GM18909 (cell line): ENCODE data around the gene EPB41L1.
A peak's percentile ranks its signal among the peaks of the same experiment; 100 is the strongest.

ENCODE experiments used
- ATAC-seq: cut with Tn5 transposase; IDR thresholded peaks from one replicate; pipeline ENCODE4 v1.9.1; 2021; ENCODE audit warnings: mild to moderate bottlenecking; ENCODE audit not compliant: unreplicated experiment, poor library complexity

EPB41L1 gene

DNA sequence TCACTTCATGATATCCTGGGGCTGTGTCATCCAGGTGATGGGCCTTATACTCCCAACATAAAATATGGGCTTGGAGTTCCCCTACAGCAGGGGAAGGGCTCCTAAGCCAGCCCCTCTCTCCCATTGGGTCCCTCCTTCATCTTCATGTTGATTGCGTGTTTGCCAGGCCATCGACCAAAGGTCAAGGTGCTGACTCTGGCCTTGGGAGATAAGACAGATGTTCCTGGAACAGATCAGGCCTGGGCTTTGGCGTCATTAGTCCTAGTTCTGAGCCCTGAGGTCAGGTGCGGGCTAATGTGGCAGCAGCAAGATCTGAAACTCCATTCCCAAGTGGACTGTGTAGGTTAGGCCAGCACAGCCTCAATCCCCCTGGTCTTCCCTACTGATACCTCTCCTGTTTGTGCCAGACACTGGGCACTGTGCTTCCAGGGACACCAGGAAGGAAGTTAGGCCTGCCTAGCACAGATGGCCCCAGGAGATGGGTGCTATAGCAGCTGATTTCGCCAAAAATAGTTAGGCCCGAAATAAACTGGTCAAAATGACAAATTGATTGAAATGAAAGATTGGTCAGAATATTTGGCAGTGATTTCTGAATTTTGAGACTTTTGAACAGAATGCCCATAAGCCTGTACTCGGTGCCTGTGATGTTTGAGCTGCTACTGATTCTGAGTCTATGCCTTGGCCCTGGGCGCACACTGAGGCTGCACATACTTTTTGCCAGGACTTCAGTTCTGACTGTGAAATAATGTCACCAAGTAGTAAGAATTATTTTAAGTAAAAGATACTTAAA is 28.8 kb downstream of the EPB41L1 start:
- no peak for ATAC-seq

DNA sequence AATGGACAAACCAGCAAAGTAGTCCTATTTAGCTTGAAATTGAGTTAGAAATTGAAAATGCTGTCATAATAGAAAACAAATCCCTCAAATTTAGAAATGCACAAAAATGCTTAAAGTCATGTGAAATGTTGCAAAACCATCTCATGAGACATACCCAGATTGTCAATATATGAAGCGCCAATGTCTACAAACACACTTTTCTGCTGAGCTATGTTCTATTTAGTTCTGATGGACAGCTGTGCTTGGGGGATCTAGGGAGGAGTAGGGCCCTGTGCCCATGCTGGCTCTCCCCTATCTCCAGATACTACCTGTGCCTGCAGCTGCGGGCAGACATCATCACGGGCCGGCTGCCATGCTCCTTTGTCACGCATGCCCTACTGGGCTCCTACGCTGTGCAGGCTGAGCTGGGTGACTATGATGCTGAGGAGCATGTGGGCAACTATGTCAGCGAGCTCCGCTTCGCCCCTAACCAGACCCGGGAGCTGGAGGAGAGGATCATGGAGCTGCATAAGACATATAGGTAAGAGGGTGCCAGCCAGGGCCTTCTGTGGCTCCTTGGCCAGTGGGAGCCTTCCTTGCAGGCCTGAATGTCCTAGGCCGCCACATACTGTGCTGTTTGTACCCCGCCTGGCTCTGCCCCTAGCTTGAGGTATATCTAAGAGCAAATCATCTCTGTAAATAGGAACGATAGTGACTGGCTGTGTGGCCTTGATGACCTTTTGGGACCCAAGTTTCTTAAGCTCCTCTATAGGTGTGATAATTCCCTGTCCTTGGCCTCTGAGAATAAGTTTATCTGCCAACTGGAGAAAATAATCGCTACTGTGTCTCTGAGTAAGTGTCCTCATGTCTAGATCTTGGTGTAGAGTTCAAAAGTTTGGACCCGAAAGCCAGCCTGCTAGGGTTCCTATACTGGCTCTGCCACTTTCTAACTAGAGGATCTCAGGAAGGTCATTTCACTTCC is 30.6 kb downstream of the EPB41L1 start:
- no peak for ATAC-seq

DNA sequence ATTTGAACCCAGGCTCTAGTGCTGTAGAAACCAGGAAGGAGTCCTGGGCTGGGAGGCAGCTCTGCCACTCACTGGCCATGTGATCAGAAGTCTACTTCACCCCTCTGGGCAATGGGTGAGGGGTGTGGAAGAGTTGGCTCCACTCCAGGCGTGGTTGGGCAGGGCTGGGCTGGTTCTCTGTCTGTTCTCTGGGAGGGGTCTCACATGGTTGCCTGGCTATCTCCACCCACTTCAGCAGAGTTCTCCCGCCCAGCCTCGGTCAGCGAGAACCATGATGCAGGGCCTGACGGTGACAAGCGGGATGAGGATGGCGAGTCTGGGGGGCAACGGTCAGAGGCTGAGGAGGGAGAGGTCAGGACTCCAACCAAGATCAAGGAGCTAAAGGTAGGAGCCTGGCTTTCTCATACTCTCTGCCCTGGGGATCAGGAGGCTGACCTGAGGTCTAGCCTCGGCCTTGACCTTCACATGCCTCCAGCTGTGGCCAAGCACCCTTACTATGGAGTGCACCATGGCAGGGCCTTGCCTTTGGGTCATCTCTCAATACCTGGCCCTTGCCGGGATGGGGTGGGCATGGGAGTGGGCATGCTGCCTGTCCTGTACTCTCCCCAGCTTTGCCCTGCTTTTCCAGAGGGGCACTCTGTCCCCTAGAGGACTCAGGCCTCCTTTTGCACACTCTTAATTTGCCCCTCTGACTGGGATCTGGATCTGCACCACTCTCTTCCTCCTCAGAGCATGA is 39.6 kb downstream of the EPB41L1 start:
- no peak for ATAC-seq

GRCh38 chr20:36196676-36197075 is 42.1 kb downstream of the EPB41L1 start:
- no peak for ATAC-seq

GRCh38 chr20:36197271-36197670 is 42.7 kb downstream of the EPB41L1 start:
- no peak for ATAC-seq

DNA sequence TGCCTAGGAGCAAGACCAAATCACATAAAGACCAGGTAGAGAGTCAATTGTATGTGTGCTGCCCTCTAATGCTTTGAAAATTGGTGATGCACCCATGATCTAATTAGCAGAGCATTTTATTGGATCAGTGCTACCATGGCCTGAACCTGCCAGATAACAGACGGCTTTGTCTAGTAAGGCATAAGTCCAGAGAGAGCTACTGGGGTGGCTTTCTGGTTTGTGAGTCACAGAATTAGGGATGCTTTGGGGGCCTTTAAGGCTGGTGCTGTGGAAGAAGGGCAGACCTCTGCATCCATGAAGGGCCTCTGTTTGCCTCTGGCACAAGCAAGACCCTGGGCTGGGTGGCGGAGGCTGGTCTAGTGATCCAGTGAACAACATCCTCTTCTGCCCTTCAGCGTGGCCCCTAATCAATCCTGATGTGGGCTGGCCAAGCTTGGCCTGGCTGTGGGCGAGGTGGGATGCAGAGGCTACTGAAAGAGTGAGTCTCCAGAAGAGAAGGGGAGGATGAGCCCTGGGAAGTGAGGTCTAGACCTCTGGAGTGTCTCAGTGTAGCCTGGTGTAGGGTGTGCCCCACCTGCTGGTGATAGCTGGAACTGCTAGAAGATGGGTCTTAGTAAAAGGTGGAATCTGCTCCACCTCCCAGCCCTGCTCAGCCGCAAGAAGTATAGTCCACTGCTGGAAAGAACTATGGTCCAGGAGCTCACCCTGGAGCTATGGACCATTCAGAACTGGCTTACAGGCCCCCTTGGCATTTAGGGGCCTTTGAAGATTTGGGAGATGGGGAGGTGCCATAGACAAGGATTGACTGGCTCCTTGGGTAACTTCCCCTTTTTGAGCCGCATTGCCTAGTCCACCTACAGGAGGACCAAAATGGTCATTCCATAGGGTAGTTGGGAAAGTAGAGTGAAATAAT is 45.1 kb downstream of the EPB41L1 start:
- ATAC-seq, result peak; percentile 56

- no peak for ATAC-seq
These were observed 45.9 kb downstream of the EPB41L1 start for GRCh38 chr20:36200451-36200850.

GRCh38 chr20:36201198-36201597 is 46.7 kb downstream of the EPB41L1 start:
- no peak for ATAC-seq

DNA sequence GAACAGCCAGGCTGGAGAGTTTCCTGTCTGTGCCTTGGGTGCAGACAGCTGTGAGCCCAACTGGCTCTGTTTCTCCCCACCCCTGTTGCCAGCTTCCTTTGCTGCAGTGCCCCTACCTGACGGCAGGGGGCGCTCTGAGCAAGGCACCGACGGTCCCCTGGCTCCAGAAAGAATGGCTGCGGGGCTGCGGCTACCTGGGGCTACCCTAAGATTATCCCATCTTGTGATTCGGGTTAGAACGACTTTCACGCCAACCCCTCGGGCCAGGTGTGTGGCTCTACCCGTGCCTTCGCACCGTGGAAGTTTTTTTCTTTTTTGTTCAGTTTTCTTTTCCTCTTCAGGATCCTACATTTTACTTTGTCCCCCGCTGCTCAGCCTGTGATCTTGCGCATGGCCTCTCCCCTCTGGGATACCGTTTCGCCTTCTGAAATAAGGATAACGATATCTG is 48.4 kb downstream of the EPB41L1 start:
- no peak for ATAC-seq

DNA sequence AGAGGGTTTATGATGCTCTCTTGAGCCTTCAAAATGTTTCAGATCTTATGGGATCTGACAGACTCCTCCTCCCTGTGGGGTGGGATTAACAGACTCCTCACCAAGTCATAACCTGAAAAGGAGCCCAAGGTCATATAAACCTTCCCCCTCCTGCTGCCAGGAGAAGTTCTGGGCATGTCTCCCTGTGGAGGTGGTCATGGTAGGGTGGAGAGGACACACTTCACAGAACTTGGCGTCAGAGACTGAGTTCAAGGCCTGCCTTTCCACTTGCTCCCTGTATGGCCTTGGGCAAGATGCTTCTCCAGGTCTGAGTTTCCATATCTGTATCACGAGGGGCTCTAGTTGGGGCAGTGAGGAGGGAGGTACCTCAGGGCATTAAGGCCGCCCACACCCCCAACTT is 49.3 kb downstream of the EPB41L1 start:
- no peak for ATAC-seq

DNA sequence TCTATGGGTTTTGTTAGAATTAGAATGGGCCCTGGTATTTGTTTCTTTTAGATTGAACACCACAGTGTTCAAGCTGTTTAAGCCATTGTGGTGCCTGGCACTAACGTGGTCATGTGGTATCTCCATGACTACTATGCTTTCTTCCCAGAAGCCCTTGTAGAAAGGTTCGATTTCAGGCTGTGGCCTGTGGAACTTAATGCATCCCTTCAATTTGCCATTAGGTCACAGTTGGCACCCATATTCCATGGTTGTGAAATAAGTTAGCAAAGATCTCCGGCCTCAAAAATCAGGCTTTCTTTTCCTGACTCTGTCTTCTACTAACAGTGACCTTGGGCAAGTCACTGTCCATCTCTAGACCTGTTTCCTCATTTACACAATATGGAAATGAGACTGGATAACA is 50.5 kb downstream of the EPB41L1 start:
- ATAC-seq, result no peak

- no peak for ATAC-seq
These were observed 51.5 kb downstream of the EPB41L1 start for GRCh38 chr20:36206068-36206467.

GRCh38 chr20:36206641-36207040 is 52.1 kb downstream of the EPB41L1 start:
- ATAC-seq, result no peak

DNA sequence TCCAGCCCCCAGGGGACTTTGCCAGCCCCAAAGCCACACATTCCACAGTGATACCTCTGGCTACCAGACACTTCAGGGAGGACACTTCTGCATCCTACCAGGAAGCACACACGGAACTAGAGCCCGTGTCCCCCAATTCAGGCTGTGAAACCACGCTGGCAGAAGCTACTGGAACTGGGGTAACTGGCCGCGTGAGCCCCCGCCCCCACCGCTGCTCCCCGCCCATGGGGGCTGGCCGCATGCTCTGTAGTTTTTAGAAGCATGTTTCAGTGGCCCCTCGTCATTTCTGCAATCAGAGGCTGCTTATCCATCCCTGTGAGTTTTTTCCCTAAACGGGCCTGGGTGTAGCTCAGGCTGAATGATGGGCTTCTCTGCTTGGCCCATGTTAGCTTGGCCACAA is 53.1 kb downstream of the EPB41L1 start:
- no peak for ATAC-seq

DNA sequence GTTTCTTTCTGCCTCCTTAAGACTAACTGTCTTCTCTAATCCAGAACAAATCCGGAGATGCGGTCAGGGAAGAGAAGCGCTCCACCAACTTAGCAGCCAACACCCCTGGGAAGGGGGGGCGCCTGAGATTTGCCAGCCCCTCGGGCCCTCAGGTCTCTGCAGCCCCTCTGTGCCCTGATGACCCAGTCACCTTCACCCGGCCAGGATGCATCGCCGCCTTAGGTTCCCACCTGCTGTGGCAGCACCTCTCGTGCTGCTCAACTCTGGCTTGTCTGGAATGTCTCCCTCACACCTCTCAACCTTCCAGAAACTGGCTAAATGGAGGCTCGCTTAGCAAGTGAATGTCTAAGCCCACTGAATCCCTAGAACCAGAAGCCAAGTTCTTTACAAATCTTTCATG is 53.7 kb downstream of the EPB41L1 start:
- ATAC-seq, result no peak

DNA sequence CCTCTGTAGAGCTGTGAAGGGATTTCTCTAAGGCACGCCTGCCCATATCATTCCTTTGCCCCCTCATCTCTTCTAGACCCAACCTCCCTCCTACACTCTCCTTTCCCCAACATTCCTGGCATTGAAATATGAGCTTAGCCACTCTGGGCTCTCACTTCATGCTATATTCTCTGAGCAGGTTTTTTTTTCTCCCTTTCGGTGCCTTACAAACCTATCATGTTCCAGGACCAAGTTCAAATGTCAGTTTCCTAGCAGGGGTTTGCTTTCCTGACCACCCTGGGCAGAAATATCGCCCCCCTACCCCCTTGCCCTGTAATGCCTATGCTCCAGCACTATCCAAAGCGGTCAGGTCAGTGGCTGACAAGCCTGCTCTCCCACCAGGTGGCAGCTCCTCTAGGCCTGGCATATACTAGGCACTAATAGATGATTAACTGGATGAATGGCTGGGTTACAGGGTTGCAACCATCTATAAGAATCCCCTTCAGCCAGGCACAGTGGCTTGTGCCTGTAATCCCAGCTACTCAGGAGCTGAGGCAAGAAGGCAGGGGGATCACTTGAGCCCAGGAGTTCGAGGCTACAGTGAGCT is 56.0 kb downstream of the EPB41L1 start:
- no peak for ATAC-seq

- no peak for ATAC-seq
These were observed 58.8 kb downstream of the EPB41L1 start for GRCh38 chr20:36213362-36213761.

DNA sequence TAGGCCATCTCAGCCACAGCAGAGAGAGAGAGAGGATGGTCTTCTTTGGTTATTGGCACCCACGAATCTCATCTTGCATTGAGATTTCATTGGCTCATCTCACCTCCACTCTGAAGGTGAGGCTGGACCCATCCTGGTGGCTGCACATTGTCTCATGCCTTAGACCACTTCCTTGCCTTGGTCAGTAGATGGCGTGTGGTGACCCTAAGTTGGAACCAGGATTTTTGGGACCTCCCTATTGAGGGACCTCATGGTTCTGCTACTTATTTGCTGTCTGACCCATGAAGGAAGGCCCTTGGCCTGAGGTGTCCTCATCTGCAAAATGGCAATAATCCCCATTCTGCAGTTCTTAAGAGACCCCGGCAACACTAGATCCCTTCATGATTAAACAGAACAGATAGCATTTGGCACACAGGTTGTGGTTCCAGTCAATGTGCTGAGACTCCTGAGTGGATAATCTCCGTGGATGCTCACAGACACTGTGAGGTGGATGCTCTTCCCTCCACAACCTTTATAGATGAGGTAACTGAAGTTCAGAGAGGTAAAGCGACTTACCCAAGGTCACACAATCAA is 60.2 kb downstream of the EPB41L1 start:
- no peak for ATAC-seq

GRCh38 chr20:36215778-36216177 is 61.2 kb downstream of the EPB41L1 start:
- ATAC-seq, result no peak
